HepG2 (cell line): ENCODE measurements around the gene ATP6V0D1. TPM values are rescaled to one million over a fixed set of nuclear protein-coding genes. Genes with fewer than 3 reads are reported as not detected.
A peak's percentile ranks its signal among the peaks of the same experiment; 100 is the strongest.

Source experiments
- CBFB ChIP-seq: sonication (generic); formaldehyde crosslinking; IDR thresholded peaks from 2 replicates; pipeline ENCODE4 v1.4.0; 2020; ENCODE audit warnings: missing genetic modification reagents
- GLI4 ChIP-seq: sonication (generic); formaldehyde crosslinking; IDR thresholded peaks from 2 replicates; pipeline ENCODE4 v1.5.1; 2020; ENCODE audit warnings: missing genetic modification reagents, mild to moderate bottlenecking, moderate library complexity, borderline replicate concordance
- MYC ChIP-seq: sonication (generic); formaldehyde crosslinking; IDR thresholded peaks from 2 replicates; pipeline ENCODE4 v1.9.0; 2021; ENCODE audit warnings: missing genetic modification reagents, borderline replicate concordance
- RFX3 ChIP-seq: IDR thresholded peaks from 2 replicates; pipeline ENCODE4 v1.6.1; 2016; ENCODE audit warnings: missing biosample characterization, missing genetic modification reagents
- SRSF4 ChIP-seq: fragments of 200-400 bp; formaldehyde crosslinking; IDR thresholded peaks from one replicate; pipeline ENCODE4 v1.6.1; 2018; ENCODE audit warnings: mild to moderate bottlenecking, low read depth, low read length, moderate library complexity; ENCODE audit not compliant: poor library complexity, severe bottlenecking
- YEATS2 ChIP-seq: sonication (generic); formaldehyde crosslinking; IDR thresholded peaks from 2 replicates; pipeline ENCODE4 v1.4.0; 2020; ENCODE audit warnings: missing genetic modification reagents, borderline replicate concordance
- ZNF326 ChIP-seq: sonication (generic); formaldehyde crosslinking; IDR thresholded peaks from 2 replicates; pipeline ENCODE4 v1.4.0; 2020; ENCODE audit warnings: missing genetic modification reagents, borderline replicate concordance
- polyA plus RNA-seq, 8 experiments: library from polyadenylated mRNA; depleted of rRNA in 3 of 8; stranded (reverse) in 7 of 8; unstranded in 1 of 8; fragments of >200 nt; fragmentation: Illumina TruSeq in 4 of 8; extraction: Trizol in 4 of 8; gene quantifications; 2 replicates each; pipeline versions ENCODE4 v1.2.1 to v1.2.3, GENCODE V29; 2011 to 2016; ENCODE audit warnings: low read depth in 4 of 8, missing spikeins in 1 of 8, mixed read lengths in 1 of 8; ENCODE audit not compliant: insufficient read depth in 1 of 8
- total RNA-seq, 5 experiments: library from RNA; depleted of rRNA; stranded (reverse); fragments of >200 nt; fragmentation: Illumina TruSeq; extraction: Trizol; gene quantifications; 2 replicates each; pipeline ENCODE4 v1.2.3, GENCODE V29; 2016; ENCODE audit warnings: low read depth in 1 of 5
- TF ChIP-seq, protein P1 (sequence below): sonication (generic); formaldehyde crosslinking; IDR thresholded peaks from 2 replicates; pipeline ENCODE4 v1.9.0; 2021; ENCODE audit warnings: missing genetic modification reagents, borderline replicate concordance
- TF ChIP-seq, protein P2 (sequence below): sonication (generic); formaldehyde crosslinking; IDR thresholded peaks from 2 replicates; pipeline ENCODE4 v1.5.1; 2020; ENCODE audit warnings: missing genetic modification reagents, mild to moderate bottlenecking, borderline replicate concordance
- TF ChIP-seq, protein P3 (sequence below): sonication (generic); formaldehyde crosslinking; IDR thresholded peaks from 2 replicates; pipeline ENCODE4 v1.8.0; 2022; ENCODE audit warnings: mild to moderate bottlenecking, missing genetic modification reagents
- TF ChIP-seq, protein P4 (sequence below), 2 experiments: sonication (generic) in 1 of 2; formaldehyde crosslinking in 1 of 2; IDR thresholded peaks; 2 replicates each; pipeline versions ENCODE4 v1.5.1 to v1.6.1; 2011 to 2020; ENCODE audit warnings: borderline replicate concordance in 1 of 2, low read depth in 1 of 2, low read length in 1 of 2, mild to moderate bottlenecking in 1 of 2, missing genetic modification reagents in 1 of 2, moderate library complexity in 1 of 2
- TF ChIP-seq, protein P5 (sequence below): sonication (generic); formaldehyde crosslinking; IDR thresholded peaks from 2 replicates; pipeline ENCODE4 v1.8.1; 2023; ENCODE audit warnings: mild to moderate bottlenecking, inconsistent platforms, moderate library complexity, missing genetic modification reagents, borderline replicate concordance

ATP6V0D1 gene
- total and polyA plus RNA-seq, 2 of the 13 experiments (the other 11 are each of a cell fraction or from before 2014, with no cell fraction given), result 51.1 to 61.3 TPM

DNA sequence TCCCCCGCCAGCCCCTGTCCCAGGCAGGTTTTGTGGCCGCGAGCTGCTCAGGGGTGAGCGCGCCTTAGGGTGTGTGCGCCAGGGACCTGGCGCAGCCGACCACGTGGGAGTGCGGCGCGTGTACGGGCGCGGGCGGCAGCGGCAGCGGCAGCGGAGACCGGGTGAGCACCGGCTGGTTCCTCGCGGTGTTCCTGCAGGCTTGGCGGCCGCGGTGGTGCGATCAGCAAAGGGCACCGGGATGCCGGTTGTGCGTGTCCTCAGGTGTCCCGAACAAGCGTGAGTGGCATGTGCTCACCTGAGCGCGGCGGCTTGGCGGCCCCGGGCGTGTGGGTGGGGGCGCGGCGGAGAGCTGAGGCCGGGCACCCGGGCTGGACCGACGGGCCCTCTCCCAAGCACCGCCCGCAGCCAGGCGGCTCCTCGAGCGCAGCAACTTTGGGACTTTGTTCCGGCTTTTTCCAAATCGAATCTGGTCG, 50.4 kb downstream of the ATP6V0D1 start (continued):
- TF ChIP-seq, protein P1, sequence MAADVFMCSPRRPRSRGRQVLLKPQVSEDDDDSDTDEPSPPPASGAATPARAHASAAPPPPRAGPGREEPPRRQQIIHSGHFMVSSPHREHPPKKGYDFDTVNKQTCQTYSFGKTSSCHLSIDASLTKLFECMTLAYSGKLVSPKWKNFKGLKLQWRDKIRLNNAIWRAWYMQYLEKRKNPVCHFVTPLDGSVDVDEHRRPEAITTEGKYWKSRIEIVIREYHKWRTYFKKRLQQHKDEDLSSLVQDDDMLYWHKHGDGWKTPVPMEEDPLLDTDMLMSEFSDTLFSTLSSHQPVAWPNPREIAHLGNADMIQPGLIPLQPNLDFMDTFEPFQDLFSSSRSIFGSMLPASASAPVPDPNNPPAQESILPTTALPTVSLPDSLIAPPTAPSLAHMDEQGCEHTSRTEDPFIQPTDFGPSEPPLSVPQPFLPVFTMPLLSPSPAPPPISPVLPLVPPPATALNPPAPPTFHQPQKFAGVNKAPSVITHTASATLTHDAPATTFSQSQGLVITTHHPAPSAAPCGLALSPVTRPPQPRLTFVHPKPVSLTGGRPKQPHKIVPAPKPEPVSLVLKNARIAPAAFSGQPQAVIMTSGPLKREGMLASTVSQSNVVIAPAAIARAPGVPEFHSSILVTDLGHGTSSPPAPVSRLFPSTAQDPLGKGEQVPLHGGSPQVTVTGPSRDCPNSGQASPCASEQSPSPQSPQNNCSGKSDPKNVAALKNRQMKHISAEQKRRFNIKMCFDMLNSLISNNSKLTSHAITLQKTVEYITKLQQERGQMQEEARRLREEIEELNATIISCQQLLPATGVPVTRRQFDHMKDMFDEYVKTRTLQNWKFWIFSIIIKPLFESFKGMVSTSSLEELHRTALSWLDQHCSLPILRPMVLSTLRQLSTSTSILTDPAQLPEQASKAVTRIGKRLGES (CRISPR knock-in tag), result no peak
- TF ChIP-seq RFX3 (CRISPR knock-in tag) (no peak), YEATS2 (CRISPR knock-in tag) (no peak), ZNF326 (CRISPR knock-in tag) (no peak), MYC (CRISPR knock-in tag) (peak; percentile 97), CBFB (CRISPR knock-in tag) (no peak), GLI4 (CRISPR knock-in tag) (0 out of 2 replicates have a peak, but pooled peaks have one; percentile 70), SRSF4 (no peak)
- TF ChIP-seq, protein P2, sequence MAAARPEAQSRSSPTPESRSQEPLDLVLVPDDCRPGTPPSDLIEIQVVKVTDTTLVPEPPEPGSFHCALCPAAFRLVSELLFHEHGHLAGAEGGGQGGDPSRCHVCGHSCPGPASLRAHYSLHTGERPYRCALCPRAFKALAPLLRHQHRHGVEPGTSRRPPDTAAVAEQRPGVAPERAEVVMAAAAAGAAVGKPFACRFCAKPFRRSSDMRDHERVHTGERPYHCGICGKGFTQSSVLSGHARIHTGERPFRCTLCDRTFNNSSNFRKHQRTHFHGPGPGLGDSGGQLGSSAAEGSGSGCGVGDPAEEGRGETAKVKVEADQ (CRISPR knock-in tag), result no peak
- TF ChIP-seq, protein P3, sequence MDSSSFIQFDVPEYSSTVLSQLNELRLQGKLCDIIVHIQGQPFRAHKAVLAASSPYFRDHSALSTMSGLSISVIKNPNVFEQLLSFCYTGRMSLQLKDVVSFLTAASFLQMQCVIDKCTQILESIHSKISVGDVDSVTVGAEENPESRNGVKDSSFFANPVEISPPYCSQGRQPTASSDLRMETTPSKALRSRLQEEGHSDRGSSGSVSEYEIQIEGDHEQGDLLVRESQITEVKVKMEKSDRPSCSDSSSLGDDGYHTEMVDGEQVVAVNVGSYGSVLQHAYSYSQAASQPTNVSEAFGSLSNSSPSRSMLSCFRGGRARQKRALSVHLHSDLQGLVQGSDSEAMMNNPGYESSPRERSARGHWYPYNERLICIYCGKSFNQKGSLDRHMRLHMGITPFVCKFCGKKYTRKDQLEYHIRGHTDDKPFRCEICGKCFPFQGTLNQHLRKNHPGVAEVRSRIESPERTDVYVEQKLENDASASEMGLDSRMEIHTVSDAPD, result 0 out of 2 replicates have a peak, but pooled peaks have one; percentile 75
- TF ChIP-seq, protein P4, sequence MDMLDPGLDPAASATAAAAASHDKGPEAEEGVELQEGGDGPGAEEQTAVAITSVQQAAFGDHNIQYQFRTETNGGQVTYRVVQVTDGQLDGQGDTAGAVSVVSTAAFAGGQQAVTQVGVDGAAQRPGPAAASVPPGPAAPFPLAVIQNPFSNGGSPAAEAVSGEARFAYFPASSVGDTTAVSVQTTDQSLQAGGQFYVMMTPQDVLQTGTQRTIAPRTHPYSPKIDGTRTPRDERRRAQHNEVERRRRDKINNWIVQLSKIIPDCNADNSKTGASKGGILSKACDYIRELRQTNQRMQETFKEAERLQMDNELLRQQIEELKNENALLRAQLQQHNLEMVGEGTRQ (IDR thresholded peaks at IDR 0.05; ENCODE audit: low read depth, low read length), result no peak
- TF ChIP-seq, protein P4 (CRISPR knock-in tag; IDR thresholded peaks at IDR 0.05; ENCODE audit: borderline replicate concordance), result no peak; the same call in 1 of the 2 replicates
- TF ChIP-seq, protein P5, sequence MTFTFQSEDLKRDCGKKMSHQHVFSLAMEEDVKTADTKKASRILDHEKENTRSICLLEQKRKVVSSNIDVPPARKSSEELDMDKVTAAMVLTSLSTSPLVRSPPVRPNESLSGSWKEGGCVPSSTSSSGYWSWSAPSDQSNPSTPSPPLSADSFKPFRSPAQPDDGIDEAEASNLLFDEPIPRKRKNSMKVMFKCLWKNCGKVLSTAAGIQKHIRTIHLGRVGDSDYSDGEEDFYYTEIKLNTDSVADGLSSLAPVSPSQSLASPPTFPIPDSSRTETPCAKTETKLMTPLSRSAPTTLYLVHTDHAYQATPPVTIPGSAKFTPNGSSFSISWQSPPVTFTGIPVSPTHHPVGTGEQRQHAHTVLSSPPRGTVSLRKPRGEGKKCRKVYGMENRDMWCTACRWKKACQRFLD (CRISPR knock-in tag), result peak; percentile 87; the same call in 1 of the 2 replicates
